Measurements from ENCODE around the gene ELN. TPM values are rescaled to one million over a fixed set of nuclear protein-coding genes. Genes with fewer than 3 reads are reported as not detected.
"Not testable (repeated sequence)": the region's sequence is repeated elsewhere in the genome, so short reads cannot be mapped to it uniquely, and the experiment has no call there.

The ELN gene
- polyA plus RNA-seq, 5 donors: 165 to 379 (median 275) TPM

GRCh38 chr7:74040791-74041520 is 13.0 kb downstream of the ELN start:
- DNase-seq: no peak

GRCh38 chr7:74042746-74043522 is 15.0 kb downstream of the ELN start:
- no peak for DNase-seq

- no peak for DNase-seq
Observed at GRCh38 chr7:74043523-74043951, 15.6 kb downstream of the ELN start.

- no peak for DNase-seq
Observed at GRCh38 chr7:74044366-74045350, 16.7 kb downstream of the ELN start.

GRCh38 chr7:74046581-74046980 is 18.6 kb downstream of the ELN start:
- DNase-seq: not testable (repeated sequence)

- no peak for DNase-seq
Observed at GRCh38 chr7:74047804-74048380, 19.9 kb downstream of the ELN start.

- DNase-seq: no peak
Observed at GRCh38 chr7:74048999-74049599, 21.1 kb downstream of the ELN start.

- DNase-seq: no peak
Observed at GRCh38 chr7:74049997-74050798, 22.2 kb downstream of the ELN start.

- DNase-seq: no peak
Observed at GRCh38 chr7:74051193-74051592, 23.2 kb downstream of the ELN start.

GRCh38 chr7:74051629-74052410 is 23.8 kb downstream of the ELN start:
- DNase-seq: no peak

GRCh38 chr7:74052628-74053027 is 24.7 kb downstream of the ELN start:
- no peak for DNase-seq

- no peak for DNase-seq
Observed at GRCh38 chr7:74053589-74054186, 25.7 kb downstream of the ELN start.

GRCh38 chr7:74056096-74056915 is 28.3 kb downstream of the ELN start:
- DNase-seq: no peak

- no peak for DNase-seq
Observed at GRCh38 chr7:74057216-74057925, 29.4 kb downstream of the ELN start.

- DNase-seq: no peak
Observed at GRCh38 chr7:74057987-74058386, 30.0 kb downstream of the ELN start.

- no peak for DNase-seq
Observed at GRCh38 chr7:74058486-74058885, 30.5 kb downstream of the ELN start.

GRCh38 chr7:74059037-74059436 is 31.1 kb downstream of the ELN start:
- DNase-seq: no peak

All from right lung (tissue), 5 donors.